Panc1 (cell line): ENCODE data around the gene CACNA1C. TPM values are rescaled to one million over a fixed set of nuclear protein-coding genes. Genes with fewer than 3 reads are reported as not detected.

Experiments used
- ATAC-seq: fragments of 200-7000 bp; cut with Tn5 transposase; 2 replicates; pipeline ENCODE4 v1.9.1; 2020; ENCODE audit warnings: mild to moderate bottlenecking, moderate library complexity
- BruUV-seq: library from RNA; stranded (reverse); fragments of 400-500 nt; replicated peaks from 2 replicates; lab custom pipeline; 2021; lab: Mats Ljungman, UMichigan
- CTCF ChIA-PET: fragments of 300-600 bp; sonication (Branson Sonifier 250); formaldehyde crosslinking; loops from one replicate; lab custom pipeline; 2022; ENCODE audit warnings: antibody characterized with exemption; lab: Charles Lee
- POLR2A ChIA-PET: fragments of 300-600 bp; sonication (Branson Sonifier 250); formaldehyde crosslinking; loops from one replicate; lab custom pipeline; 2022; ENCODE audit warnings: antibody characterized with exemption; lab: Charles Lee
- DNase-seq: peaks from one replicate; pipeline ENCODE4 v3.0.0-alpha.2; 2010; ENCODE audit warnings: low read depth, low spot score
- H3K27ac ChIP-seq: 2 replicates; pipeline ENCODE4 v1.5.1; 2011; ENCODE audit warnings: mild to moderate bottlenecking, low read length, inconsistent platforms
- H3K27me3 ChIP-seq: fragments of 200-500 bp; sonication (Bioruptor generic); 2 replicates; pipeline ENCODE4 v1.6.0; 2014; ENCODE audit warnings: low read length, inconsistent platforms; ENCODE audit not compliant: control insufficient read depth, insufficient read depth
- H3K36me3 ChIP-seq: fragments of 200-500 bp; sonication (Bioruptor generic); 2 replicates; pipeline ENCODE4 v1.5.1; 2014; ENCODE audit warnings: inconsistent platforms, mild to moderate bottlenecking, low read length, moderate library complexity; ENCODE audit not compliant: control insufficient read depth, insufficient read depth
- H3K4me1 ChIP-seq: 2 replicates; pipeline ENCODE4 v1.5.1; 2011; ENCODE audit warnings: inconsistent platforms, mild to moderate bottlenecking, low read length, moderate library complexity; ENCODE audit not compliant: control insufficient read depth, insufficient read depth
- H3K4me3 ChIP-seq, 2 experiments: 2 replicates each; pipeline ENCODE4 v1.5.1; 2011 to 2012; ENCODE audit warnings: low read depth in 2 of 2, low read length in 2 of 2, mild to moderate bottlenecking in 2 of 2, inconsistent platforms in 1 of 2, moderate library complexity in 1 of 2
- H3K9me3 ChIP-seq: fragments of 200-500 bp; sonication (Bioruptor generic); 2 replicates; pipeline ENCODE4 v1.5.1; 2014; ENCODE audit warnings: low read depth, mild to moderate bottlenecking, inconsistent platforms, low read length, moderate library complexity; ENCODE audit not compliant: control insufficient read depth, insufficient read depth
- CTCF ChIP-seq: fragments of 450-650 bp; IDR thresholded peaks from 2 replicates; pipeline ENCODE4 v1.5.1; 2017; ENCODE audit warnings: mild to moderate bottlenecking
- POLR2AphosphoS5 ChIP-seq: IDR thresholded peaks from 2 replicates; pipeline ENCODE4 v1.6.1; 2012; ENCODE audit warnings: mild to moderate bottlenecking, low read depth, low read length, moderate library complexity
- REST ChIP-seq, 2 experiments: IDR thresholded peaks; 2 replicates each; pipeline ENCODE4 v1.6.1; 2011 to 2012; ENCODE audit warnings: low read depth in 2 of 2, control low read depth in 1 of 2, low read length in 1 of 2, mild to moderate bottlenecking in 1 of 2, moderate library complexity in 1 of 2; ENCODE audit not compliant: insufficient read depth in 1 of 2
- SIN3A ChIP-seq: IDR thresholded peaks from 2 replicates; pipeline ENCODE4 v1.6.1; 2012; ENCODE audit warnings: low read depth, mild to moderate bottlenecking, low read length, moderate library complexity, borderline replicate concordance; ENCODE audit not compliant: insufficient read depth
- TCF7L2 ChIP-seq: IDR thresholded peaks from 2 replicates; pipeline ENCODE4 v1.6.1; 2011; ENCODE audit warnings: mild to moderate bottlenecking, low read depth, low read length, inconsistent platforms
- in situ Hi-C: cut with HindIII; loops from 2 replicates; pipeline ENCODE4 v1.10.0; 2016; ENCODE audit warnings: low sequenced_read_pairs, low pct_unique_long_range_greater_than_20kb
- intact Hi-C: fragments of 100-400 bp; cut with micrococcal nuclease; formaldehyde crosslinking; loops from one replicate; pipeline ENCODE4 v1.10.0; 2022; ENCODE audit not compliant: unreplicated experiment
- total RNA-seq: library from RNA; stranded (reverse); gene quantifications from one replicate; pipeline ENCODE4 v1.2.1, GENCODE V29; 2021; ENCODE audit not compliant: unreplicated experiment

CACNA1C gene
- total RNA-seq, 1 experiment from 2014 or later, result 0.03 TPM

- Histone ChIP-seq H3K9me3 (no peaks in the 10 kb centered on the region), H3K4me1 (no peaks in the 10 kb centered on the region), H3K27ac (no peak overlapping the region), H3K27me3 (no peaks in the 10 kb centered on the region; the same call in 1 of the 2 replicates), H3K36me3 (no peaks in the 10 kb centered on the region), H3K4me3 (no peak overlapping the region)
- in situ Hi-C loops (no loop called here), intact Hi-C loops (no loop called here)
- ATAC-seq (no peak), DNase-seq (no peak)
- ChIA-PET CTCF (no interaction called here), POLR2A (no interaction called here)
- no peak for TF ChIP-seq CTCF
- TF ChIP-seq TCF7L2, result no peak
- no peak for TF ChIP-seq REST (IDR thresholded peaks at IDR 0.05; ENCODE audit: insufficient read depth in 1 of 2, low read depth in 2 of 2, low read length in 1 of 2)
- no peak for TF ChIP-seq POLR2AphosphoS5
- no peak for TF ChIP-seq SIN3A
- BruUV-seq, result no TSS peak
Measured at GRCh38 chr12:2390133-2390532, 337.3 kb downstream of the CACNA1C start.

GRCh38 chr12:2390850-2391390 is 338.1 kb downstream of the CACNA1C start:
- BruUV-seq, result no TSS peak
- Histone ChIP-seq H3K4me3 (no peak overlapping the region), H3K27me3 (no peaks in the 10 kb centered on the region; the same call in 1 of the 2 replicates), H3K4me1 (no peaks in the 10 kb centered on the region), H3K36me3 (no peaks in the 10 kb centered on the region), H3K27ac (no peak overlapping the region), H3K9me3 (no peaks in the 10 kb centered on the region)
- TF ChIP-seq TCF7L2 (no peak), CTCF (no peak), SIN3A (no peak), POLR2AphosphoS5 (no peak), REST (IDR thresholded peaks at IDR 0.05; ENCODE audit: insufficient read depth in 1 of 2, low read depth in 2 of 2, low read length in 1 of 2) (no peak)
- in situ Hi-C loops (no loop called here), intact Hi-C loops (no loop called here)
- POLR2A ChIA-PET, result no interaction called here
- ATAC-seq, result no peak
- CTCF ChIA-PET, result no interaction called here
- DNase-seq, result no peak
